DMS 273 treated with DMSO at 0.1 percent for 48 hours (cell line): ENCODE results near the gene FNDC3B.
"Not testable (repeated sequence)": the region's sequence is repeated elsewhere in the genome, so short reads cannot be mapped to it uniquely, and the experiment has no call there.

ENCODE experiments used
- DNase-seq: peaks from one replicate; lab custom pipeline; 2025; lab: John Stamatoyannopoulos, UW

Gene FNDC3B

GRCh38 chr3:172236771-172237742, 197.7 kb downstream of the FNDC3B start:
- DNase-seq = no peak

DNA sequence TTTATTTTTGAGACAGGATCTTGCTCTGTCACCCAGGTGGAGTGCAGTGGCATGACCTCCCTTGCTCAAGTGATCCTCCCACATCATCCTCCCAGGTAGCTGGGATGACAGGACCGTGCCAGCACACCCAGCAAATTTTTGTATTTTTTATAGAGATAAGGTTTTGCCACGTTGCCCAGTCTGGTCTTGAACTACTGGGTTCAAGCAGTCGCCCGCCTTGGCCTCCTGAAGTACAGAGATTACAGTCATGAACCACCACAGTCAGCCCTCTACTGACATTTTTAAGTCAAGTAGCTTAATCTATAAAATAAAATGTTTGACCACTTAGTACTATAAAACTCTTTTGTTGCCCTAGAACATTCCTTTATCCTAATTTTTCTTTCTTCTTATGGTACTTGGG, 198.8 kb downstream of the FNDC3B start:
- no peak for DNase-seq

DNA sequence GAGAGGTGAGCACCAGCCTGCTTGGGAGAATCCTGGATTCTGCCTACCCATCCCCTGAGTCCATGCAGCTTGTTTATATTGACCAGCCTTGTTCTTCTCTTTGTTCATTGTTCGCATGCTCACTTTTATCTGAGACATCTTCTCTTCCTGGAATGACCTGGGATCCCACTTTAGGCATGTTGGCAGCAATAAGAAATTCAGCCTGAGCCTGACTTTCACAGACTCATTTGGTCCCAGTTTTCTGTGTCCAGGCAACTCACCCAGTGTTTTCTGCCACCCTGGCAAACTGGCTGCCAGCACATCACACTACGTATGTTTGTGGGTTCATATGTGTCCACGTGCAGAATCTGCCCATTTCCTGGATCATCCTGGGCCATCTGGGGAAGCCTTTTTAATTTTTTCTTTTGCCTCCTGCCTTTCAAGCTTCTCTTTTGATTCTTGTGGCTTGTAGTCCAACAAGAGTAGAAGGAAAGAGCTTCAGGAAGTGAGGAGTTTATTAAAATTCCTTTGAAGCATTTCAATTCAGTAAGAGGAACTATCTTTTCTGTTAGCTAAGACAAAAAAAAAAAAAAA, 199.9 kb downstream of the FNDC3B start:
- DNase-seq = no peak

GRCh38 chr3:172241405-172241804, 202.0 kb downstream of the FNDC3B start:
- DNase-seq = no peak

DNA sequence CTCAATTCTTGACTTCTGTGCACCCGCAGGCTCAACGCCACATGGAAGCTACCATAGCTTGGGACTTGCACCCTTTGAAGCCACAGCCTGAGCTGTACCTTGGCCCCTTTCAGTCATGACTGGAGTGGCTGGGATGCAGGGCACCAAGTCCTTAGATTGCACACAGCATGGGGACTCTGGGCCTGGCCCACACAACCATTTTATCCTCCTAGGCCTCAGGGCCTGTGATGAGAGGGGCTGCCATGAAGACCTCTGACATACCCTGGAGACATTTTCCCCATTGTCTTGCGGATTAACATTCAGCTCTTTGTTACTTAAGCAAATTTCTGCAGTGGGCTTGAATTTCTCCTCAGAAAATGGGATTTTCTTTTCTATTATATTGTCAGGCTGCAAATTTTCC, 203.1 kb downstream of the FNDC3B start:
- not testable (repeated sequence) for DNase-seq

- not testable (repeated sequence) for DNase-seq
Measured at GRCh38 chr3:172243376-172243775, 204.0 kb downstream of the FNDC3B start.

GRCh38 chr3:172244011-172244410, 204.6 kb downstream of the FNDC3B start:
- DNase-seq = no peak

- no peak for DNase-seq
Measured at GRCh38 chr3:172245241-172245640, 205.9 kb downstream of the FNDC3B start.

GRCh38 chr3:172246107-172246844, 206.9 kb downstream of the FNDC3B start:
- DNase-seq = no peak

GRCh38 chr3:172247525-172248274, 208.3 kb downstream of the FNDC3B start:
- DNase-seq = no peak

- no peak for DNase-seq
Measured at GRCh38 chr3:172249039-172249438, 209.7 kb downstream of the FNDC3B start.

GRCh38 chr3:172251211-172251610, 211.8 kb downstream of the FNDC3B start:
- DNase-seq = no peak

DNA sequence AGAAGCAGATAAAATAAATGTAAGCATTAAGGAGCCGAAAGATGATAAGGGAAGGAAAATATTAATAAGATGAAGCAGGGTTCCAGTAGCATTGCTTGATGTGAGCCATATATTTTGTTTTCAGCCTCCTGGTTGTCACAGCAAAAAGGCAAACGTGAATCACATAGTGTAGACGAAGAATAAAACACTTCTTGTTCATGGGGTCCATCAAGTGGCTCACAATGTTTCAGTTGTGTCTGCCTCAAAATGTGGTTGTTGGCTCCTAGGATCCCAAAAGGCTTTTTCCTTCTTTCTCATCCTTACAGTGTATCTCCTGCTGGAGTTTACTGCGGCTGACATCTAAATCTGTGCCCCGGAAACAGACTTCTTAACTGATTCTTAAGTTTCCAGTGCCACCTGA, 213.8 kb downstream of the FNDC3B start:
- DNase-seq = no peak

- no peak for DNase-seq
Measured at GRCh38 chr3:172254542-172254941, 215.2 kb downstream of the FNDC3B start.

DNA sequence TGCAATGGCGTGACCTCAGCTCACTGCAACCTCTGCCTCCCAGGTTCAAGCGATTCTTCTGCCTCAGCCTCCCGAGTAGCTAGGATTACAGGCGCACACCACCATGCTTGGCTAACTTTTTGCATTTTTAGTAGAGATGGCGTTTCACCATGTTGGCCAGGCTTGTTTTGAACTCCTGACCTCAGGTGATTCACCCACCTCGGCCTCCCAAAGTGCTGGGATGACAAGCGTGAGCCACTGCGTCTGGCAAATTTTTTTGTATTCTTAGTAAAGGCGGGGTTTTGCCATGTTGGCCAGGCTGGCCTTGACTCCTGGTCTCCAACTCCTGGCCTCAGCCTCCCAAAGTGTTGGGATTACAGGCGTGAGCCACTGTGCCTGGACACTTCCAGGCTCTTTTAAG, 215.9 kb downstream of the FNDC3B start:
- not testable (repeated sequence) for DNase-seq

GRCh38 chr3:172256101-172256734, 216.8 kb downstream of the FNDC3B start:
- no peak for DNase-seq

DNA sequence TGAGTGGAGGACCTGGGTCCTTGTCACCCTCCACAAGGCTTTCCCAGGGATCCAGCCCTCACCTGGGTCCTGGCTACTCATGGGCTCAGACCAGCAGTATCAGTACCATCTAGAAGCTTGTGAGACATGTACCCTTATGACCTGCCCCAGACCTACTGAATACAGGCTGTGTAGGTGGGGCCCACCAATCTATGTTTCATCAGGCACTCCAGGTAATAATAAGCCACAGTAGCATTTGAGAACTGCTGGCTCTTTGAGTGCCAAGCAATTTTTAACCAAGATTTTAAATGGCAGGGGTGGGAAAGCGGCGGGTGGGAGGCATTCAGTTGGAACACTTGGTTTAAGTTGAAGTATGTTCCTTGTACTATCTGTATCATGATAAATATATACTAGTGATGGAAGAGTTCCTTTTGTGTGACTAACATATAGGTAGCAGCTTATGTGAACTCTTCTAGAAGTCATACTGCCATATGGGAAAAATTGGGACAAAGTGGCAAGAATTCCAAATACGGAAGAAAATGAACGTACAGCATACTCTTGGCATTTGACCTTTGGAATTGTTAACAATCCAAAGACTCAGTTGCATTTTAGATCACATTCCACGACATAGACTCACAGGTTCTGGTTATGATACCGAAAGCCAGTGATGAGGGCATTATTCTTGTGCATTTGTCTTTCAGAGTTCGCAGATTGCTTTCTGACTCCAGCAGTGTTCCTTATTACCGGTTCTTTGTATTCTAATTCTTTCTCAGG, 218.4 kb downstream of the FNDC3B start:
- DNase-seq = no peak

GRCh38 chr3:172258624-172259023, 219.2 kb downstream of the FNDC3B start:
- DNase-seq = no peak

- DNase-seq = no peak
Measured at GRCh38 chr3:172259111-172259541, 219.7 kb downstream of the FNDC3B start.

DNA sequence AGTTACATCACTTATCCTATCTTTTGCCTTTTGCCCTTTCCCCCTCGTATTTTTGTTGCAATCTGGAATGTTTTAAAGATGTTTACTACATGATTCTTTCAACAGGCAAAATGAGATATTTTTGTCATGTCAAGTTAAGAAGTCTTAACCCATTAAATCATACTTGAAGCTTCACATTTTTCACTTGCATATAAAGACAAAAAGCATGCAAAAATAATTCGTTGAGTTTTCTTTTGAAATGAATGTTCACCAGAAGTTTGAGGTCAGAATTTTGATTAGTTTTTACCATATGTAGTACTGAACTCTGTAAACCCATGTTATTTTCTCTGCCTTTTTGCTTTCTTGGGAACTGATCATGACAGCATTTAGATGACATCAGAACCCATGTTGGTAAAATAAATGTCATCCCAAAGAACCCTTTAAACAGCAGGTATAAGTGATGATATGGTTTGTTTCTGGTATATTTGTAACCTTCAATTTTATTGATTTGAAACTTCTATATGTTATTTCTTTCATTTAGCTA, 220.4 kb downstream of the FNDC3B start:
- DNase-seq = no peak
